Gastroesophageal sphincter (tissue), 4 donors: ENCODE results near the gene ATP8A1. TPM values are rescaled to one million over a fixed set of nuclear protein-coding genes. Genes with fewer than 3 reads are reported as not detected.

ENCODE experiments used
- ATAC-seq: fragments of 150-250 bp; one replicate; pipeline ENCODE4 v1.9.1; 2016; ENCODE audit warnings: mild to moderate bottlenecking, moderate library complexity
- H3K27ac ChIP-seq, 4 donors: fragments of 200-600 bp; sonication (generic) in 3 of 4; 1 replicate in 3 of 4; 2 replicates in 1 of 4; pipeline ENCODE4 v1.5.1; 2016 to 2019
- H3K27me3 ChIP-seq: fragments of 200-600 bp; sonication (generic); one replicate; pipeline ENCODE4 v1.5.1; 2019
- H3K36me3 ChIP-seq, 2 donors: fragments of 200-600 bp; sonication (generic); one replicate each; pipeline ENCODE4 v1.5.1; 2019; ENCODE audit warnings: control low read depth in 1 of 2
- H3K4me1 ChIP-seq, 3 donors: fragments of 200-600 bp; sonication (generic); 1 replicate in 2 of 3; 2 replicates in 1 of 3; pipeline ENCODE4 v1.5.1; 2016 to 2019; ENCODE audit warnings: control low read depth in 2 of 3
- H3K4me3 ChIP-seq, 2 donors: fragments of 200-600 bp; sonication (generic); one replicate each; pipeline ENCODE4 v1.5.1; 2019; ENCODE audit warnings: mild to moderate bottlenecking in 1 of 2, moderate library complexity in 1 of 2
- H3K9me3 ChIP-seq, 3 donors: fragments of 200-600 bp; sonication (generic); one replicate each; pipeline ENCODE4 v1.5.1; 2017 to 2019; ENCODE audit warnings: control low read depth in 2 of 3
- CTCF ChIP-seq, 4 experiments: fragments of 200-600 bp in 2 of 4; fragments of 450-650 bp in 2 of 4; sonication (generic) in 1 of 4; IDR thresholded peaks; one replicate each; pipeline ENCODE4 v1.5.1; 2017 to 2019; ENCODE audit warnings: antibody characterized with exemption in 4 of 4, mild to moderate bottlenecking in 2 of 4, moderate library complexity in 2 of 4
- EP300 ChIP-seq: sonication (generic); formaldehyde crosslinking; IDR thresholded peaks from one replicate; pipeline ENCODE4 v1.6.1; 2017; ENCODE audit warnings: antibody characterized with exemption, mild to moderate bottlenecking
- POLR2A ChIP-seq, 2 donors: fragments of 450-650 bp; IDR thresholded peaks; one replicate each; pipeline ENCODE4 v1.6.1; 2017; ENCODE audit warnings: antibody characterized with exemption in 2 of 2, mild to moderate bottlenecking in 2 of 2, moderate library complexity in 1 of 2
- POLR2AphosphoS5 ChIP-seq: sonication (generic); formaldehyde crosslinking; IDR thresholded peaks from one replicate; pipeline ENCODE4 v1.6.1; 2017; ENCODE audit warnings: antibody characterized with exemption
- WGBS, 2 donors: methylation state at CpG; one replicate each; pipeline ENCODE4 v1.1.5; 2018; ENCODE audit warnings: low coverage in 1 of 2; 5-methylcytosine and 5-hydroxymethylcytosine counted together
- total RNA-seq, 4 donors: library from RNA; depleted of rRNA; stranded (reverse); fragments of >200 nt; gene quantifications; one replicate each; pipeline ENCODE4 v1.1.0, GENCODE V29; 2016

Gene ATP8A1
- total RNA-seq, 4 donors from 2014 or later: 5.6 to 21.9 (median 8.9) TPM

GRCh38 chr4:42642845-42643615 is 13.9 kb downstream of the ATP8A1 start:
- Histone ChIP-seq H3K27me3 (no peaks in the 10 kb centered on the region), H3K4me1 (no peaks in the 10 kb centered on the region), H3K36me3 (no peaks in the 10 kb centered on the region), H3K27ac (no peak overlapping the region), H3K4me3 (no peak overlapping the region), H3K9me3 (no peaks in the 10 kb centered on the region)
- 77 to 87% methylated on average over 5 to 7 of the region's 7 CpGs for WGBS, 2 donors
- TF ChIP-seq EP300: no peak
- no peak for TF ChIP-seq POLR2A (IDR thresholded peaks at IDR 0.05)
- no peak for TF ChIP-seq CTCF (IDR thresholded peaks at IDR 0.05)
- TF ChIP-seq POLR2AphosphoS5: no peak
- ATAC-seq: no peak

- H3K4me3 ChIP-seq: no peak overlapping the region
- 74 to 91% methylated on average over 5 to 7 of the region's 7 CpGs for WGBS, 2 donors
- no peak for ATAC-seq
- H3K9me3 ChIP-seq: no peaks in the 10 kb centered on the region
- no peak overlapping the region for H3K27ac ChIP-seq
- H3K4me1 ChIP-seq: no peaks in the 10 kb centered on the region
- TF ChIP-seq POLR2AphosphoS5 (no peak), POLR2A (IDR thresholded peaks at IDR 0.05) (no peak), EP300 (no peak), CTCF (IDR thresholded peaks at IDR 0.05) (no peak)
- H3K27me3 ChIP-seq: no peaks in the 10 kb centered on the region
- no peaks in the 10 kb centered on the region for H3K36me3 ChIP-seq
Measured at GRCh38 chr4:42642101-42642797, 14.7 kb downstream of the ATP8A1 start.

GRCh38 chr4:42641656-42642055 is 15.2 kb downstream of the ATP8A1 start:
- no peak for ATAC-seq
- no peaks in the 10 kb centered on the region for H3K4me1 ChIP-seq
- no peak overlapping the region for H3K4me3 ChIP-seq
- no peaks in the 10 kb centered on the region for H3K27me3 ChIP-seq
- H3K36me3 ChIP-seq: no peaks in the 10 kb centered on the region
- TF ChIP-seq POLR2A (IDR thresholded peaks at IDR 0.05) (no peak), CTCF (IDR thresholded peaks at IDR 0.05) (no peak), POLR2AphosphoS5 (no peak), EP300 (no peak)
- no peak overlapping the region for H3K27ac ChIP-seq
- WGBS, 2 donors: 54 to 86% methylated on average over 1 of the region's 1 CpG
- no peaks in the 10 kb centered on the region for H3K9me3 ChIP-seq

- Histone ChIP-seq H3K36me3 (no peaks in the 10 kb centered on the region), H3K9me3 (no peaks in the 10 kb centered on the region), H3K27ac (no peak overlapping the region), H3K4me1 (no peaks in the 10 kb centered on the region), H3K4me3 (no peak overlapping the region), H3K27me3 (no peaks in the 10 kb centered on the region)
- no peak for ATAC-seq
- no peak for TF ChIP-seq EP300
- no peak for TF ChIP-seq POLR2AphosphoS5
- no peak for TF ChIP-seq CTCF (IDR thresholded peaks at IDR 0.05)
- no peak for TF ChIP-seq POLR2A (IDR thresholded peaks at IDR 0.05)
Measured at GRCh38 chr4:42641161-42641560, 15.7 kb downstream of the ATP8A1 start.

GRCh38 chr4:42640613-42641012 is 16.3 kb downstream of the ATP8A1 start:
- no peaks in the 10 kb centered on the region for H3K36me3 ChIP-seq
- H3K9me3 ChIP-seq: no peaks in the 10 kb centered on the region
- H3K4me1 ChIP-seq: no peaks in the 10 kb centered on the region
- WGBS, 2 donors: no CpG with 5 or more reads among the region's 3 CpGs
- H3K4me3 ChIP-seq: no peak overlapping the region
- TF ChIP-seq CTCF (IDR thresholded peaks at IDR 0.05) (no peak), POLR2A (IDR thresholded peaks at IDR 0.05) (no peak), POLR2AphosphoS5 (no peak), EP300 (no peak)
- no peaks in the 10 kb centered on the region for H3K27me3 ChIP-seq
- no peak overlapping the region for H3K27ac ChIP-seq
- no peak for ATAC-seq
